ENCODE results near the gene TRIP13.

GRCh38 chr5:949275-949543, 56.5 kb downstream of the TRIP13 start:
- TF ChIP-seq POLR2AphosphoS5 (IDR thresholded peaks at IDR 0.05; ENCODE audit: borderline replicate concordance, low read depth, low read length) (no peak), EZH2 (IDR thresholded peaks at IDR 0.05) (no peak)
